K562 (cell line): ENCODE data around the gene P2RY13. TPM values are rescaled to one million over a fixed set of nuclear protein-coding genes. Genes with fewer than 3 reads are reported as not detected.

Source experiments
- ARID1B ChIP-seq: fragments of 450-650 bp; IDR thresholded peaks from 2 replicates; pipeline ENCODE4 v1.6.1; 2016; ENCODE audit warnings: antibody characterized with exemption, mild to moderate bottlenecking, inconsistent platforms
- ARID3B ChIP-seq: fragments of 250-450 bp; sonication (Bioruptor Pico); IDR thresholded peaks from 2 replicates; pipeline ENCODE4 v1.4.0; 2020; ENCODE audit warnings: borderline replicate concordance
- DNMT1 ChIP-seq: fragments of 450-650 bp; IDR thresholded peaks from 2 replicates; pipeline ENCODE4 v1.6.1; 2016; ENCODE audit warnings: antibody characterized with exemption, mild to moderate bottlenecking
- ETV1 ChIP-seq: fragments of 450-650 bp; conservative IDR thresholded peaks from 2 replicates; pipeline ENCODE4 v1.6.1; 2016; ENCODE audit warnings: missing genetic modification characterization, control low read depth, low read depth, missing compliant biosample characterization
- HMG20A ChIP-seq: fragments of 450-650 bp; formaldehyde crosslinking; conservative IDR thresholded peaks from 2 replicates; pipeline ENCODE4 v1.4.0; 2020; ENCODE audit warnings: mild to moderate bottlenecking, mixed read lengths
- SLC30A9 ChIP-seq: fragments of 250-450 bp; sonication (Bioruptor Pico); IDR thresholded peaks from 2 replicates; pipeline ENCODE4 v1.8.0; 2022; ENCODE audit warnings: mild to moderate bottlenecking, moderate library complexity
- ZNF140 ChIP-seq: fragments of 250-450 bp; sonication (Bioruptor Pico); IDR thresholded peaks from 2 replicates; pipeline ENCODE4 v1.8.0; 2021; ENCODE audit warnings: moderate library complexity, mild to moderate bottlenecking, inconsistent platforms
- ZNF75A ChIP-seq: fragments of 450-650 bp; formaldehyde crosslinking; IDR thresholded peaks from 2 replicates; pipeline ENCODE4 v1.4.0; 2020; ENCODE audit warnings: mild to moderate bottlenecking
- polyA plus RNA-seq, 8 experiments: library from polyadenylated mRNA; depleted of rRNA in 4 of 8; stranded (reverse) in 5 of 8; unstranded in 3 of 8; fragments of >200 nt; fragmentation: Nextera tagmentation in 2 of 8; fragmentation: Illumina TruSeq in 1 of 8; extraction: Ambion mirVana in 2 of 8; extraction: Trizol in 1 of 8; gene quantifications; 2 replicates each; pipeline versions ENCODE4 v1.2.1 to v1.2.3, GENCODE V29; 2011 to 2014; ENCODE audit warnings: inconsistent platforms in 1 of 8, missing spikeins in 1 of 8
- total RNA-seq, 7 experiments: library from RNA; depleted of rRNA in 6 of 7; stranded (reverse); fragments of >200 nt in 6 of 7; fragmentation: Illumina TruSeq in 2 of 7; extraction: Trizol in 2 of 7; gene quantifications; 2 replicates each; pipeline versions ENCODE4 v1.2.1 to v1.2.3, GENCODE V29; 2011 to 2021; ENCODE audit warnings: low replicate concordance in 1 of 7
- TF ChIP-seq, protein P1 (sequence below): sonication (generic); formaldehyde crosslinking; IDR thresholded peaks from 2 replicates; pipeline ENCODE4 v1.8.1; 2022; ENCODE audit warnings: missing genetic modification reagents
- TF ChIP-seq, protein P2 (sequence below): fragments of 450-650 bp; IDR thresholded peaks from 2 replicates; pipeline ENCODE4 v1.7.0; 2016; ENCODE audit warnings: borderline replicate concordance
- TF ChIP-seq, protein P3 (sequence below): fragments of 450-650 bp; IDR thresholded peaks from 2 replicates; pipeline ENCODE4 v1.6.1; 2016; ENCODE audit warnings: low read depth, mild to moderate bottlenecking, moderate library complexity

P2RY13 gene
- total and polyA plus RNA-seq, 9 of the 15 experiments (the other 6 are each of a cell fraction or from before 2014, with no cell fraction given) = not detected

DNA sequence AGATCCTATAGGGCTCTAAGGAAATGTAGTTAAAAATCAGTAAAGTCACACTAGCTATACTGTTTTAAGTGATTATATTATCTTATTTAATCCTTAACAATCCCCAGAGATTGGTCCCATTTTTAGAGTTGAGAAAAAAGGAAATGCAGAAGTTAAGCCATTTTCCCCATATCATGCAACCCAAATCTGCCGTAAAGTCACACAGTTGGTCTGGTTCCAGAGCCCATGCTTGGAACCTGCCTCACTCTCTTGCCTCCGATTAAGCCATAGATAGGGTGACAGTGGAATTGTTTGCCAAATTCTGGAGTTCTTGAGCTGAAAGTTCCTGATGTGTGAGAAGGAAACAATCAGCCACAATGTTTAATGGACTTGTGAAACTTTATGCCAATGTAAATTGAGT lies 2.3 kb upstream of the P2RY13 start (continued):
- TF ChIP-seq, protein P1, sequence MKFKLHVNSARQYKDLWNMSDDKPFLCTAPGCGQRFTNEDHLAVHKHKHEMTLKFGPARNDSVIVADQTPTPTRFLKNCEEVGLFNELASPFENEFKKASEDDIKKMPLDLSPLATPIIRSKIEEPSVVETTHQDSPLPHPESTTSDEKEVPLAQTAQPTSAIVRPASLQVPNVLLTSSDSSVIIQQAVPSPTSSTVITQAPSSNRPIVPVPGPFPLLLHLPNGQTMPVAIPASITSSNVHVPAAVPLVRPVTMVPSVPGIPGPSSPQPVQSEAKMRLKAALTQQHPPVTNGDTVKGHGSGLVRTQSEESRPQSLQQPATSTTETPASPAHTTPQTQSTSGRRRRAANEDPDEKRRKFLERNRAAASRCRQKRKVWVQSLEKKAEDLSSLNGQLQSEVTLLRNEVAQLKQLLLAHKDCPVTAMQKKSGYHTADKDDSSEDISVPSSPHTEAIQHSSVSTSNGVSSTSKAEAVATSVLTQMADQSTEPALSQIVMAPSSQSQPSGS (CRISPR knock-in tag) = no peak
- TF ChIP-seq ZNF140 (CRISPR knock-in tag) (no peak), DNMT1 (no peak), HMG20A (CRISPR knock-in tag) (no peak), ETV1 (tag) (no peak), ARID1B (no peak), SLC30A9 (CRISPR knock-in tag) (no peak), ARID3B (CRISPR knock-in tag) (no peak), ZNF75A (CRISPR knock-in tag) (no peak)
- TF ChIP-seq, protein P2, sequence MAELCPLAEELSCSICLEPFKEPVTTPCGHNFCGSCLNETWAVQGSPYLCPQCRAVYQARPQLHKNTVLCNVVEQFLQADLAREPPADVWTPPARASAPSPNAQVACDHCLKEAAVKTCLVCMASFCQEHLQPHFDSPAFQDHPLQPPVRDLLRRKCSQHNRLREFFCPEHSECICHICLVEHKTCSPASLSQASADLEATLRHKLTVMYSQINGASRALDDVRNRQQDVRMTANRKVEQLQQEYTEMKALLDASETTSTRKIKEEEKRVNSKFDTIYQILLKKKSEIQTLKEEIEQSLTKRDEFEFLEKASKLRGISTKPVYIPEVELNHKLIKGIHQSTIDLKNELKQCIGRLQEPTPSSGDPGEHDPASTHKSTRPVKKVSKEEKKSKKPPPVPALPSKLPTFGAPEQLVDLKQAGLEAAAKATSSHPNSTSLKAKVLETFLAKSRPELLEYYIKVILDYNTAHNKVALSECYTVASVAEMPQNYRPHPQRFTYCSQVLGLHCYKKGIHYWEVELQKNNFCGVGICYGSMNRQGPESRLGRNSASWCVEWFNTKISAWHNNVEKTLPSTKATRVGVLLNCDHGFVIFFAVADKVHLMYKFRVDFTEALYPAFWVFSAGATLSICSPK = no peak
- TF ChIP-seq, protein P3, sequence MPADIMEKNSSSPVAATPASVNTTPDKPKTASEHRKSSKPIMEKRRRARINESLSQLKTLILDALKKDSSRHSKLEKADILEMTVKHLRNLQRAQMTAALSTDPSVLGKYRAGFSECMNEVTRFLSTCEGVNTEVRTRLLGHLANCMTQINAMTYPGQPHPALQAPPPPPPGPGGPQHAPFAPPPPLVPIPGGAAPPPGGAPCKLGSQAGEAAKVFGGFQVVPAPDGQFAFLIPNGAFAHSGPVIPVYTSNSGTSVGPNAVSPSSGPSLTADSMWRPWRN = no peak
